WERI-Rb-1 (cell line): ENCODE data around the gene SLC5A3.

ENCODE experiments used
- DNase-seq: peaks from one replicate; pipeline ENCODE4 v3.0.0-alpha.2; 2020
- H3K27ac ChIP-seq: fragments of 250-450 bp; sonication (Bioruptor Pico); 2 replicates; pipeline ENCODE4 v1.5.1; 2020; ENCODE audit warnings: mild to moderate bottlenecking, moderate library complexity
- H3K27me3 ChIP-seq: fragments of 250-450 bp; sonication (Bioruptor Pico); 2 replicates; pipeline ENCODE4 v1.5.1; 2021; ENCODE audit warnings: mild to moderate bottlenecking, low read depth, moderate library complexity; ENCODE audit not compliant: insufficient read depth, severe bottlenecking
- H3K36me3 ChIP-seq: fragments of 250-450 bp; sonication (Bioruptor Pico); 2 replicates; pipeline ENCODE4 v1.5.1; 2020; ENCODE audit warnings: mild to moderate bottlenecking, moderate library complexity
- H3K4me3 ChIP-seq: 2 replicates; pipeline ENCODE4 v1.5.1; 2011; ENCODE audit warnings: low read depth, mild to moderate bottlenecking, control low read depth, low read length
- H3K9me3 ChIP-seq: fragments of 250-450 bp; sonication (Bioruptor Pico); 2 replicates; pipeline ENCODE4 v1.5.1; 2021; ENCODE audit warnings: mild to moderate bottlenecking, moderate library complexity; ENCODE audit not compliant: severe bottlenecking
- TF ChIP-seq, protein P1 (sequence below): IDR thresholded peaks from 2 replicates; pipeline ENCODE4 v1.5.1; 2011; ENCODE audit warnings: low read depth, mild to moderate bottlenecking, control low read depth, inconsistent platforms, low read length

The SLC5A3 gene

DNA sequence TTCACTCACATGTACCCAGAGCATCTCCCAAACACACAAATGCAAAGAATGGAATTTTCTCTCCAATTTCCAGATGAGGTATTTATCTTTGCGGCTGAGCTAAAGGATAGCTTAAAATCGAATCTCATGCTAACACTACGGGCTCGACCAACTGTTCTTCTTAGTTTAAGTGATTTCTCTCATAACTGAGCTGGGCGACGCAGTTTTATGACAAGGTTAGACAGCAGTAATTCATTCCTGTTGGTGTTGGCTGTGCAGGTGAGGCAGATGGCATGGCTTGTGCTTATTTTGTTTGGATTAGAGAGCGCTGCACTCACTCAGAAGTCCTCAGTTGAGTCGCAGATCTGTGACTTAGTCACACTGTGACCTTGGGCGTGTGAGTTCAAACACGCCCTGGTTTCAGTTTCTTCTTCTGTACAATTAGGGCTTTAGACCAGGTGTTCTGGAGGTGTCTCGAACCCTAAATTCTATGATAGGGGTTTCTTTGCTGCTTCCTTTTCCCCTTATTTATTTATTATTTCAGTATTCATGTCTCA, 41.5 kb upstream of the SLC5A3 start:
- Histone ChIP-seq H3K4me3 (no peak overlapping the region), H3K27ac (no peak overlapping the region), H3K36me3 (no peaks in the 10 kb centered on the region), H3K27me3 (peaks cover 98% of the 10 kb centered on the region), H3K9me3 (no peaks in the 10 kb centered on the region)
- no peak for DNase-seq
- TF ChIP-seq, protein P1, sequence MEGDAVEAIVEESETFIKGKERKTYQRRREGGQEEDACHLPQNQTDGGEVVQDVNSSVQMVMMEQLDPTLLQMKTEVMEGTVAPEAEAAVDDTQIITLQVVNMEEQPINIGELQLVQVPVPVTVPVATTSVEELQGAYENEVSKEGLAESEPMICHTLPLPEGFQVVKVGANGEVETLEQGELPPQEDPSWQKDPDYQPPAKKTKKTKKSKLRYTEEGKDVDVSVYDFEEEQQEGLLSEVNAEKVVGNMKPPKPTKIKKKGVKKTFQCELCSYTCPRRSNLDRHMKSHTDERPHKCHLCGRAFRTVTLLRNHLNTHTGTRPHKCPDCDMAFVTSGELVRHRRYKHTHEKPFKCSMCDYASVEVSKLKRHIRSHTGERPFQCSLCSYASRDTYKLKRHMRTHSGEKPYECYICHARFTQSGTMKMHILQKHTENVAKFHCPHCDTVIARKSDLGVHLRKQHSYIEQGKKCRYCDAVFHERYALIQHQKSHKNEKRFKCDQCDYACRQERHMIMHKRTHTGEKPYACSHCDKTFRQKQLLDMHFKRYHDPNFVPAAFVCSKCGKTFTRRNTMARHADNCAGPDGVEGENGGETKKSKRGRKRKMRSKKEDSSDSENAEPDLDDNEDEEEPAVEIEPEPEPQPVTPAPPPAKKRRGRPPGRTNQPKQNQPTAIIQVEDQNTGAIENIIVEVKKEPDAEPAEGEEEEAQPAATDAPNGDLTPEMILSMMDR = no peak

DNA sequence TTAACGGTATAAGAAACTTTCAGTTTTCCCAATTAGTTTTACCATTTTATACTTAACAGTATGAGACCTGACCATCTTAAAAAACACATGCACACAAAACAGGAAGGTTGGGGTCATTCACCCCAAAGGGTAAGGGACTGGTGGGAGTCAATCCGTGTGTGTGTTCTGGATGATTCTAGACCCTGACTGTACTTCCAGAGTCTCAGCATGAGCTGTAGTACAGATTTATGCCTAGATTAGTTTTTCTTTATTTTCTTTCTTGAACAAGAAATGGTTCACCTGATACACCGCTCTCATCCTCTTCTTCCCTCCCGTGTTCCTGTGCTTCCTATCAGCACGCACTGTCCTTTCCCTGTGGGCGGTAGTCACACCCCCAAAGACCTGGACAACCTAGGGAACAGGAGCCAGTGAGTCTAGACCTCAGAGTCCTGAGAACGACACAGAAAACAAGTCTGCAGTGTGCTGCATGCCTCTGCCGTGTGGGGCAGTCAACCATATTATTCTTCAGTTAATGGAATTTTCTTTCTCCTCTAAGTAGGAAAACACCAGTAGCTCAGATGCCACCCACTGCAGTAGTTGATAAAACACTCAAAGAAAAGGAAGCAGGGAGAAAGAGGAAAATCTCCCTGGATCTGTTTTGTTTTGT, 38.9 kb upstream of the SLC5A3 start:
- Histone ChIP-seq H3K27me3 (peaks cover 98% of the 10 kb centered on the region), H3K9me3 (peaks cover 2% of the 10 kb centered on the region), H3K36me3 (no peaks in the 10 kb centered on the region), H3K4me3 (no peak overlapping the region), H3K27ac (no peak overlapping the region)
- DNase-seq = no peak
- TF ChIP-seq, protein P1 = no peak

DNA sequence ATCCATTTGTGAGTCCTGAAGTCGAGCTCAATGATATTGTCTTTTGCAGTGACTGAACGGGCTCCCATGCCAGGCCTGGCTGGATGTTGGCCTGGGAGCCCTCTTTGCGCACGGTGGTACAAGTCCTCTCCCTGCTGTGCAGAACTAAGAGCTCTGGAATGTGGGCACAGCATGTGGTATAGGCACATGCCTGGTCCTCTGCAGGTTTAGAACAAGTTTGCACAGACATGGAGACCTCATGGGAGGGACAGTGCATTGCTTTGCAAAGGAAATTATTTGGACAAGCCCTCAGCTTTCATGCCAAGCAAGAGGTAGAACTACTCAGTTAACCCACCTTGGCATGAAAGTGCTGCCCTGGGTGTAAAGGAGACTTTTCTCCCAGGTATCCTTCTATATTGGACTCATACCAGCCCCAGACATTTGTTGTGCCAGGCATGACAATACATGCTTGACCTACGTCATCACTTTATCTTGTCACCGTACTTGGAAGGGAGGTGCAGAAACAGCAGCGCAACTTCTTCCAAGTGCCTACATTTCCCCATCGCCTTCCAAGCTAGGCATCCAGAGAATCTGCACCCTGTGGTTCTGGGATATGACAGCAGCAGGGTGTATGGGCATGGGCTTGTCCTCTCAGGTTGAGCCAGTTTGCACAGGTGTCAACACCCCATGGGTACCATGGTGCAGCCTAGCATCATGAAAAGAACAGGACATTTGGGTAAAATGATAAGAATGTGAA, 37.6 kb upstream of the SLC5A3 start:
- Histone ChIP-seq H3K36me3 (no peaks in the 10 kb centered on the region), H3K4me3 (no peak overlapping the region), H3K27me3 (peaks cover 98% of the 10 kb centered on the region), H3K9me3 (peaks cover 2% of the 10 kb centered on the region), H3K27ac (no peak overlapping the region)
- no peak for DNase-seq
- TF ChIP-seq, protein P1 = no peak

DNA sequence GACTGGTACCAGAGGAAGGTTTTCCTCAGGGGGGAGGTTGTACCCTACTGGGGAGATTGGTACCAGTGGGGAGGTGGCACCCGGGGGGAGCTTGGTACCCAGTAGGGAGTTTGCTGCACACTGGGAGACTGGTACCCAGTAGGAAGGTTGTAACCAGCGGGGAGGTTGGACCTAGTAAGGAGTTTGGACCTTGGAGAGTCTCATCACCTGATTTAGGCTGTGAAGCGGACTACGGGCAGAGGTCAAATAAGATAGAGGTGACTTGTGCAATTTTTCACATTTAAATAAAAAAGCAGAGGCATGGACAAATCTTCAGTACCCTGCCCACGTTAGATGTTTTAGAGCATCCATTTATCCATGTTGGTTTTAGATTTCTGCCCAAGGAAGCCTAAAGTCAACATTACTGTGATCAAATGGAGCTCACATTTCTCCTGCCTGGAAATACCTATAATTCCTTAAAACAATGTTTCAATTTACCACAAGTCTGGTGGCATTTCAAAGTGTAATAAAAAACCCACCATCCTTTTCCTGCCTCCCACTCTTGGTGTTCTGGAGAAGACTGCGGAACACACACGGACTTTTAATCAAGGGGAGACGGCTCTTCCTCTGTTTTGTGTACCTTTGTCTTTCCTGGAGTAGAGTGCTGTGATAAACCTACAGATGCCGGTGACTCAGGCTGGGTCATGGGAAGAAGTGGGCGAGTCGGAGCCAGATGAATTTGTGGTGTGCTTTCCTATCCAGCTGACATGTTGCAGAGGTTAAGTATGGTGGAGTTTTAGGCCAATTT, 36.2 kb upstream of the SLC5A3 start:
- TF ChIP-seq, protein P1 = no peak
- no peak overlapping the region for H3K4me3 ChIP-seq
- peaks cover 2% of the 10 kb centered on the region for H3K9me3 ChIP-seq
- peaks cover 98% of the 10 kb centered on the region for H3K27me3 ChIP-seq
- no peaks in the 10 kb centered on the region for H3K36me3 ChIP-seq
- DNase-seq = no peak
- H3K27ac ChIP-seq = no peak overlapping the region

DNA sequence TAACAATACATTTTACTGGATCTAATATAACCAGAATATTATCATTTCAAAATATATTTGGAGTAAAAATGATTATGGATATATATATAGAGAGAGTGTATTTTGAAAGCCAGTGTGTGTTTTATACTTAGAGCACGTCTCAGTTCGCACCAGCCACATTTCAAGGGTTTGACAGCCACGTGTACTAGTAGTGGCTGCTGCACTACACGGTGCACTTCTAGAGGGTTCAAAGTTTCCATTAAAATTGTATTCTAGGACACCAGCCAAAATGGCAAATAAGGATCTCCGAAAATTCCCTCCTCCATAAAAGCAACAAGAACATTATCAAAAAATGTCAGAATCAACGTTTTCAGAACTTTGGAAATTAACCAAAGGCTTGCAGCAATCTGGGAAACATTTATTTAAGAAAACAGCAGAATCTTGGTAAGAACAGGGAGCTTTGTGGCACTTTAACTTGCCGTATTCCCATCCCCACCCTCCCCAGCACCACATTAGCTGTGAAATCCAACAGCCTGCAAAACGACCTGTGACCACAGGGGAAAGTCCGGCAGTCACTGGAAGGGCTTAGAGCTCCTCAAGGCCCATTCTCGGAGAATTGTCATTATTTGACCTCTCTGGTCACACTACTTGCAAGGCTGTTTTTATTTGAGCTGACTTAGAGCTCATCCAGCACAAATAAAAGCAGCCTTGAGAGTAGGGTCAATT, 33.5 kb upstream of the SLC5A3 start:
- Histone ChIP-seq H3K36me3 (no peaks in the 10 kb centered on the region), H3K27ac (no peak overlapping the region), H3K4me3 (no peak overlapping the region), H3K9me3 (peaks cover 2% of the 10 kb centered on the region), H3K27me3 (peaks cover 95% of the 10 kb centered on the region)
- TF ChIP-seq, protein P1 = no peak
- no peak for DNase-seq
